UCSD-AML1 (cell line): ENCODE data around the gene HUWE1.

Source experiments
- DNase-seq: peaks from one replicate; lab custom pipeline; 2025; ENCODE audit not compliant: unreplicated experiment; lab: John Stamatoyannopoulos, UW

HUWE1 gene

DNA sequence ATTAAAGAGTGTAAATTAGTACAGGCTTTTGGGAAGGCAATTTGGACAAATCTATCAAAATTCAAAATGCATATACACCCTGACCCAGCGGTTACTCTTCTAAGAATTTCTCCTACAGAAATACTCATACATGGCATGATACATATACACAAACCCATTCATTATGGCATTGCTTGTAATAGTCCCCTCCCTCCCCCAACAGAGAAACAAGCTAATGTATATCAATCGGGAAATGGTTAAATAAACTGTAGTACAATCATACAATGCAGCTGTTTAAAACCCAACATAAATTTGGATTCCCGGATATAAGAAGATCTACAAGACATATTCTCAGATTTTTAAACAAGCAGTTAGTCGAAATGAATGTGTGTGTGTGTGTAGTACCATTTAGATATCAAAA, 808 bp downstream of the HUWE1 start:
- DNase-seq, result no peak

DNA sequence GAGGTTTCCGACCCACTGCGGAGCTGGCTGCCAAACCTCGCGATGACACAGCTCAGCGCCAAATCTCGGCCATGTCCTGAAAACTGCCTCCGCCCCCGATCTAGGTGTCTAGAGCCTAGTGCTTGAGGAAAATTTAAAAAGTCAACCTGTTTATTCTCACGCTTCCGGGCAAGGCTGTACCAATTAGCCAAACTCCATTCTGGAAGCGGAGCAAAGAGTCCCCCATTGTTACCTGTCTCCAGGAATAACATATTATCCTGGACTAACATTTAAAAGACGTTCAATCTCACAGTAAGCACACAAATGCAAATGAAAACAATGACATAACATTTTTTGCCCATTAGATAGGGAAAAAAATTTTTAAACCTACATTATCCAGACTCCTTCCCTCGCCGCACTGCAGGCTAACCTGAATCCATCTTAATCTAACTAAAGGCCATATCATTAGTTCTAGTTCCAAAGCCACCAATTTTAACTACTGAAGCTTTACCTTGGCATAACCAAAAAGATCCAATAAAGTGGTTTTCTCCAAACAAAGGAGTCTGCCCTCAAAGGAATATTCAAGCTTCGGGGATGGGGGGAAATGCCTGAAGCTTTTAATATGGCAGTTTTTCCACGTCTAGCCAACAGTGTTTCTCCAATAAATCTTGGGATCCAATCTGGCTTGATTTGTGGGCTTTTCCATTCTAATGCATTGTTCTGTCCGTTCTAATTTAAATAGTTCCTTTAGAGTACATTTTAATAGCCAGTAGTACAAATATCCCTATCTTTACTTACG, 1.9 kb downstream of the HUWE1 start:
- DNase-seq, result no peak

DNA sequence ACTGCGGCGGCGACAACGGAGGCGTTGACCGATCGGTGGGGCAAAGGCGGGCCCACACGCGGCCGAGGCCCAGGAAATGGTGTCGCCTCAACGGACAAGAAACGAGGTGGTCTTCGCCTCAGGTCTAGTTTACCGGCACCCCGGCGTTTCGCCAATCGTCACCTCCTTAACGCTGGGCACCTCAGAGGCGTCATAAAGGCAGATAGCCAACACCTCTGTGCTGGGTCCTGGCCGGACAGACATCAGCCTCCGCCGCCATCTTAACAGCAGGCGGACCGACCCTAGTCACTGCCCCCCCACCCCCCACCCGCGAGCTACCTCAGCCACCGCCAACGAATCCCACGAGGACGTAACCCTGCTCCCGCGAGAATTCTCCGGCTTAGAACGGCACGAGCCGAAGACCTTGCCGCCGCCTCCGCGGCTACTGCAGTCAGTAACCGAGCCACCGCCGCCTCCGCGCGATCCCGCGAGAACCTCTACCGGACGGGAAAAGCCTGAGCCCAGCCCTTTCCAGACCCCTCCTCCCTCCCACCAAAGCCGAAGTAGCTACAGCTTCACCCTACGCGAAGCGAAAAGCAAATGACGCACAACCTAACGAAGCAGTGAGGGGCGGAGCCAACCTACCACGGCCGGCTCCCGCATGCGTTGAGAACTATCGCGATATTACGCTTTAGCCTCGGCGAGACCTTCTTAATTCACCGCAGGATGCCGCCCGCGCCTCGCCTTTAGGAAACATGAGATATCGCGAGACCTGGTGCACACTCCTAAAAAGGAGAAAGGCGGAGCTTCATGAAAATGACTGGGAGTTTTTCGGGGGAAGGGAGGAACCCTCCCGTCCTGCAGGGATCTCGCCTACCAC, 2.7 kb downstream of the HUWE1 start:
- peak; percentile 92 for DNase-seq

DNA sequence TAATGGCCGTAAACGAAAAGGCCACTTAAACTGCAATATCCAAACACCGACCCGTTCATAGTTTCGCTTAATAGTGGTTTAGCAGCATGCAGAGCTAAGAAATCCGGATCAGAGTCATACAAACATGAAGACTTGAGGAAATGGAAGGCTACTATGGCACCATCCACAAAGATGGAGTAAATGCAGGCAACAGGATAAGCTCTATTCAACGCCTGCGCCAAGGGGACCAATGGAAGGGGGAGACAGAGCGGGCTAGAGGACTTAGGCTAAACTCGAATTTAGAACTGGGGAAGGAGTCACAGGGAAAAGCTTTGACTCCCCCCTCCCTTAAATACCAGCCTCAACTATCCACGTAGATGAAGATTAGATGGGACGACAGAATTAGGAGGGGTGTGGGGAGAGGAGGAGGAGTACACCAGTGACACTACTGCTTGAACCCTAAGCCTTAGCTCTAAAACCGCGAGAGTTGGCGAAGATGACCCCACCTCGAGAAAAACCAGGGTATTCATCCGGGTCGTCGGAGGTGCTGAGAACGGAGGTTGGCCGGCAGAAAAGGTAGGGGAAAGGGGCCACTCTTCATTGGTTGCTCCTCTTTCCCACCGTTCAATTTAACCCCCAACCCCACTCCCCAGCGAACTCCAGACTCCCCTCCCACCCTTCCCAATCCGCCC, 3.5 kb downstream of the HUWE1 start:
- DNase-seq, result peak; percentile 41

DNA sequence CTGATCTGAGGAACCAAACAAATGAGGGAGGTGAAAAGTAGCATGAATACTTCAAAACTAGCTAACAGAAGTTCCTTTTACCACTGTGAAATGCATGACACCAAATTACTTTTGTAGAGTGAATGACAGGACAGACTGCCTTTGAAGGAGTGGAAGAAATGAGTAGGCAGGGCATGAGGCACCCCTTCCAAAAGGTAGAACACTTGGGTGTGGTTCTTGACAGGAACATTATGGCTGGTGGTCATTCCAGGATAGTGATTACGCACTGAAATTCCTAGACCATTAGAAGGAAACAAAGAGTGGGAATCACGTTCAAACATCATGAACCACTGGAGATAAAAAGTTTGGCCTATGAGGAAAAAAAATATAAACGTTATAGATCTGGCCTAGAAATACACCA, 4.9 kb downstream of the HUWE1 start:
- no peak for DNase-seq

DNA sequence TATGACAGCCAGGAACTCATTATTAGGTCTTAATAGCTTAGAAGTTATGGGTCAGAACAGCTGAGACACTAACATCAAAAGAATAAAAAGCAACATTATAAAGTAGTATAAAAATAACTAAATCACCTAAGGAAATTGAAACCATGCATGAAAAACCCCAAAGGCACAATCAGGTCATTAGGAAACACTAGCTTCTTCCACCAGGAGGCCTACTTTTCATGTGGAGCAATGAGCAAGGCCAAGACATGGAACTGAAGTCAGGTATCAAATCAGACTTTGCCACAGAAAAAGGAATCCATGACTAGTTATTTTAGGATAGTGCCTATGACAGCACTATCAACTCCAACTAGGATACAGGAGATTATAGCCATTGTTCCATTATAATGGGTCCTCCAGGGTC, 7.9 kb downstream of the HUWE1 start:
- DNase-seq, result no peak

DNA sequence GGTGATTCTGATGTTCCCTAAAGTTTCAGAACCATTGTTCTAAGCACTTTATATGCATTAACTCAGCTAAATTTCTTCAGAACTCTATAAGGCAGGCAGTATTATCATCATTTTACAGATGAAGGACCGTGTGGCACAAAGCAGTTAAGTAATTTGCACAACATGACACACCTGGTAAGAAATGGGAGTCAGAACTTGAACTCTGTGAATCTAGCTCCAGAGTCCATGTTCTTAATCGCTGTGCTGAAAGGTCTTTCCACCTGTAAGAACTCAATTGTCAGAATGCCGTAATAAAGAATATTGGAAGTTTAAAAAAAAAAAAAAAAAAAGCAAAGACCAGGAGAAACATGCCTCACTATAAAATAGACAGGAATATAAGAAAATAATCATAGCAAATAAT, 9.2 kb downstream of the HUWE1 start:
- no peak for DNase-seq

DNA sequence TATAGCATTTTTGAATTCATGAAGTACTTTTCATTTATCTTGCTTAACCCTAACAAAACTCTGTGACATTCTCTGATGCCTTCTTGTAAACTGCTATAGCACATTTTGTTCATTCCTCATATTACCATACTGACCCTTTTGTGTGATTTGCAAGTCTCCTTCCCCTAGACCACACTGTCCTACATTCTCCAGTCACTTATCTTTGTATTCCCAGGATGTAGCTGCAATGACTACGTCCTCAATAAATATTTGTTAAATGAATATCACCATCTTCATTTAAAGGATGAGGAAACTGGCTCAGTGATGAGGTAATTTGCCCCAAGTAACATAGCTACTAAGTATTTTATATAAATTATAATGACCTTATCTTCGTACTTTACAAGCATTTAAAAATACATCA, 11.9 kb downstream of the HUWE1 start:
- DNase-seq, result no peak

DNA sequence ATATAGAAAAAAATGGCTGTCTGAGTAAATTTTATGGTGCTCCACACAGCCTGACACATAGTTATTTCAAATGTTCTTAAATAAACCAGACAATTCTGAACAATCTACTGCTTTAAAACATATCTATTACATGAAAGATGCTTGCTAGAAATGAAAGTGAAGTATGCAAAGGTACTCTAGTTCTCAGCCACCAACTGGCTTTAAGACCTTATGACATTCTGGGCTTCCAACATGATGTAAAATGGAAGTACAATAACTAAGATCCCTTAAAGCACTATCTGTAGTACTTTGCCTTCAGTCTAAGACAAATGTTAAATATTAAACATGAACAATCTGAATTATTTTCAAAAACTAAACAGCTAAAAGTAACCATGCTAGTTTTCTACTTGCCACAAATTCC, 17.3 kb downstream of the HUWE1 start:
- DNase-seq, result no peak

DNA sequence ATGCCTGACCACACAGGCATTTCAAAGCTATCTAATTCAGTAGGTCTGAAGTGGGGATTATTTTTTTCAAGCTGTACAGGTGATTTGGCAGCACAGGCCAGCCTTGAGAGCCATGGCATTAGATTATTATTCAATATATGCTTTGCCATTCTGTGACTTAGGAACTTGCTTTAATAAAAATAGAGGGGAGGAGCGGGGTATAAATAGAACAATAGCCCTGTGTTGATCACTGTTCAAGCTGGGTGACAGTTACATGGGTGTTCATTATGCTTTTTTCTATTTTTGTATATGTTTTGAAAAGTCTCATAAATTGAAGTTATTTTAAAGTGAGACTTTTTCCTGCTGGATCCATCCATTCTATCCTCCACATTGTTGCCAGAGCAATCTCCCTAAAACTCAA, 20.3 kb downstream of the HUWE1 start:
- DNase-seq, result no peak

DNA sequence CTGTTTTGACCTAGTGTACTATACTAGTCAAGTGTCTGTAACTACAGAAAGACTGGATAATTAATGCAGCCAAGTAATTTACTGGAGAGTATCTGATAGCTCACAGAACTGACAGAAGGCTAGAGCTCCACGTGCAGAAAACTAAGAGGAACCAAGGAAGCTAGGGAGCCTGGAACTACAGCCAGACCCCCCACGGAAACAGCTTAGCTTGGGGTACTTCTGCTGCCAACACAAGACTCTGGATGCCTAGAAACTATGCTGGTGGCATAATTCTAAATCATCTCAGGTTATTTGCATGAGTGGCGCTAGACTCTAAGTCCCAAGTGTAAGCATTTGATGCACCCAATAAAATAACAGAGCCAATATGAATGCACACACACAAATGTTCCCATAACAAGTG, 26.5 kb downstream of the HUWE1 start:
- no peak for DNase-seq

DNA sequence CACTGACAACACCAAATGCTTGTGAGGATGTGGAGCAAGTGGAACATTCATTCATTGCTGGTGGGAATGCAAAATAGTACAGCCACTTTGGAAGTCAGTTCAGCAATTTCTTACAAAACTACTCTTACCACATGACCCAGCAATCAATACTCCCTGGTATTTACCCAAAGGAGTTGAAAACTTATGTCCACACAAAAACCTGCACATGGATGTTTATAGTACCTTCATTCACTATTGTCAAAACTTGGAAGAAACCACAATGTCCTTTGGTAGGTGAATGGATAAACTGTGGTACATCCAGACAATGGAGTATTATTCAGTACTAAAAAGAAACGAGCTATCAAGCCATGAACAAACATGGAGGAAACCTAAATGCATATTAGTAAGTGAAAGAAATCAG, 27.5 kb downstream of the HUWE1 start:
- no peak for DNase-seq

DNA sequence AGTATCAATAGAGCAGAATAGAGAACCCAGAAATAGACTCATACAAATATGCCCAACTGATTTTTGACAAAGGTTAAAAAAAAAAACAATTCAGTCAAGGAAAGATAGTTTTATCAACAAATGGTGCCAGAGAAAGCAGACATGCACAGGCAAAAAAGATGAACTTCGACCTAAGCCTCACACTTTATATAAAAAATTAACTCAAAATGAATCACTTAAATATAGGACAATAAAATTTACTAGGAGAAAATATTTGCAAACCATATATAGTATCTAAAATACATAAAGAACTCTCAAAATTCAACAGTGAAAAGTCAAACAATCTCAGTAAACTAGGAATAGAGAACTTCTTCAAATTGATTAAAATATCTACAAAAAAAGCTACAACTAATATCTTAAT, 29.7 kb downstream of the HUWE1 start:
- no peak for DNase-seq

DNA sequence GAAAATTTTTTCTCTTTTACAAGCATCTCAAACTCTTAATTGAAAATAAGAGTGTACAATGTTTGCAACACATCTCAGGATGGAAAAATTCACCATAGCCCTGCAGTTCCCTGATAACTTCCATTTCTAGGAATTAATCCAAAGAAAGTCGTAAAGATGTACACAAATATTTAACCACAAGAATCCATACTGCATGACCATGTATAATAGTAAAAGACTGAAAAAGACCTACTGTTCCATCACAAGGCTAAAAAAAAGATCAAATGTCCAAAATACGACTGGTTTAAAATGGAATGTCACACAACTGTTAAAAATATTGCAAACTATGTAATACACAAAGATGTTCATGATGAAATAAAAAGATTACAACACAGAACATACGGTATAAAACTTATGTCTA, 32.1 kb downstream of the HUWE1 start:
- no peak for DNase-seq

DNA sequence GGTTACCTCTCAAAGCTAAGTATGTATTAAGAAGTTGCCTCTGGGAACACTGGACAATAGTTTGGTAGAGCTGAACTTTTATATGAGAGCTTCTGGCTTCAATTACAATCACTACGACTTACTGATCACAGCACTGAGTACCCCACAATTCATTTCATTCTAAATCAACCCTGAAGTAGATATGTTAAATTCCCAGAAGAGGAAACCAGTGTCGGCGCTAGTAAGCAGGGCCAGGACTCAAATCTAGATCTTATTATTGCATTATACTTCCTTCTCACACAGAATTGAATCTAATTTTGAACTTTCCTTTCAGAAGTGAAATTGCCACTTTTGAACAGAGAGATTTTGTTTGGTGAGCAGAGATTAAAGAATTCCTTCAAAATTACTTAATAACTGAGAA, 41.8 kb downstream of the HUWE1 start:
- no peak for DNase-seq

DNA sequence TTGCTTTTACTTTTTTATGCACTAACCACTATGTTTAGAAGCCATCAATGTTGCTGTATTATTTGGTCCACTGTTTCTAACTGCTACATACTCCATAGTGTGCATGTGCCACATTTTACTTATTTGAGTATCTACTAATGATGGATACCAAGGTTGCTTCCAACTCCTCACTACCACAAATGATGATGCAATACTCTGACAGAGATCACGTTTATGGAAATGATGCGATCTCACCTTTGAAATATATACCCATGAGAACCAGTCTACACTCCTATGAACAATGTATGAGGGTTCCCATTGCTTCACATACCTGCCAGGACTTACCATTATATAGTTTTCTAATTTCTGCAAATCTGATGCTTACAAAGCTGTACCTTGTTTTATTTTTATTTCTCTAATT, 44.2 kb downstream of the HUWE1 start:
- no peak for DNase-seq

DNA sequence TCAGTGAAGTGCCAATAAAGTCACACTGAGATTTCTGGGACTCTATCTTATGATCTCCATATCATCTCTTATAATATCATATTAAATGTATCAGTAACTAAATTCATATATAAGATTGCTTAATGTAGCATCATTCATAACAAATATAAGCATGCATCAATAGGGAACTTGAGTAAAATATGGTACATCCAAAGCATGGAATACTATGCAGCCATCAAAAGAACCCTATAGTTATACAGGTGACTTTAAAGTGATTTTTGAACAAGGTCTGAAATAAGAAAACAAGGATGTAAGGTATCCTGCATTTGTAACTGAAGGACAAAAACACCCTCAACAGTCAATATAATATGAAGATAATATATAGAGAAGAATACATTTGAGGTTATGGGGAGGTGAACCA, 47.3 kb downstream of the HUWE1 start:
- DNase-seq, result no peak

DNA sequence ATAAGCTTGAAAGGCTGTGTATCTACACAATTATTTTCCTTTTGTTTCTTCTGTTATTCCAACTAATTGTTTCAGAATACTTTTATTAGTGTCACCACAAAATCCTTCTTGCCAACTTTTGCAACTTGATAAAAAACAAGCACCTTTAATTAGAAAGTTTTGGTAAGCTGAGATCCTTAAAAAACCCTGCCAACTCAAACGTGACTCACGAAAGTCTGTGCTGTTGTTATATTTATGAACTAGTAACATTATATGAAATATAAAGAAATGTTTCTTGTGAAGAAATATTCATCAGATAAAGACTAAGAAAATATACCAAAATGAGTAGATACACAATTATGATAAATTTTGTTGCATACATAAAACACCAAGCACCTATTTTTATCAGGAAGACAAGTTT, 49.0 kb downstream of the HUWE1 start:
- DNase-seq, result no peak

DNA sequence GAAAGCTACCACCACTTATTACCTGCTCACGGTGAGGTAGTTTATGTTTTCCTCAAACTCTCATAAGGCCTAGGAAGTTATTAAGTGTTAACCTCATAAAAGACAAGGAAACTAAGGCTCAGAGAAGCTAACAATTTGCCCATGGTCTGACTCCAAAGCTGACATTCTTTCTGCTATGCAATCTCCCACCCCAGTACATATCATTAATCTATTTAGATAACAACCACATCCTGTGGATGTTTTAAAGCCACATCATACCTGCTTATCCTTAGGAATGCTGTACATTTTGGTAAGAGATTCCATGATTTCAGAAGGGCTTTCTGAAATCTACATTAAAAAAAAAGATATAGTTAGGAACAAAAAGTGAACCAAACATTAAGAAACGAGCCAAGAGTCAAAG, 55.4 kb downstream of the HUWE1 start:
- DNase-seq, result no peak

DNA sequence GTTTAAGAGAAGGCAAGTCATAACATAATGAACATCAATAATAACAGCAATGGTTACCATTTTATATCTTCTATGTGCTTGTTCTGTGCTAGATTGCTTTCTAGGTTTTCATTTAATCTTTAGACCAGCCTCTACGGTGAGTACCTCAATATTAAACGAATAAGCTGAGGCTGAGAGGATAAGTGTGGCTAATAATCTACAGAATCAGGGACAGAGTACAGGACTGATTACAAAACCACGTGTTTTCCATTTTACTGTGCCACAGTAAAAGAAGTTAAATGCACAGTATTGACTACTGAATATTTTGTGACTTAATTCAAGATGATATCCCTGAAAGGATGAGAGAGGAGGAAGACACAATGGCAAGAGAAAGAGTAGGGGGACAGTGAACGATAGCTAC, 56.3 kb downstream of the HUWE1 start:
- no peak for DNase-seq

DNA sequence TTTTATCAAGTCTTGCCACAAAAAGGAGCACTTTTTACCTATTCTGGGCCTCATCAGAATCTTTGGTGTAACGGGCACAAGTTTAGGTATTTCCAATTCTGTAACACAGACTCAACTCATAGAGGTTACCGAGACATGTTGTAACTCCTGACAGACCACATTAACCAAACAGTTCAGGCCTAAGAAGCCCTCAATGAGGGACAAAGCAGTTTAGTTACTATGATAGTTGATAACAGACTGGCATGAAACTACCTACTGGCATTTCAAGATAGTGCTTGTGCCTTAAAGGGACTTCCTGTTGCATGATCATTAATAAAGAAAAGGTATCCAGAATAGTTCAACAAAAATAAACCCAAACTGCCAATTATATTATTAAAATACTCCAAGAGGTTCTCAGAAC, 64.1 kb downstream of the HUWE1 start:
- DNase-seq, result no peak

DNA sequence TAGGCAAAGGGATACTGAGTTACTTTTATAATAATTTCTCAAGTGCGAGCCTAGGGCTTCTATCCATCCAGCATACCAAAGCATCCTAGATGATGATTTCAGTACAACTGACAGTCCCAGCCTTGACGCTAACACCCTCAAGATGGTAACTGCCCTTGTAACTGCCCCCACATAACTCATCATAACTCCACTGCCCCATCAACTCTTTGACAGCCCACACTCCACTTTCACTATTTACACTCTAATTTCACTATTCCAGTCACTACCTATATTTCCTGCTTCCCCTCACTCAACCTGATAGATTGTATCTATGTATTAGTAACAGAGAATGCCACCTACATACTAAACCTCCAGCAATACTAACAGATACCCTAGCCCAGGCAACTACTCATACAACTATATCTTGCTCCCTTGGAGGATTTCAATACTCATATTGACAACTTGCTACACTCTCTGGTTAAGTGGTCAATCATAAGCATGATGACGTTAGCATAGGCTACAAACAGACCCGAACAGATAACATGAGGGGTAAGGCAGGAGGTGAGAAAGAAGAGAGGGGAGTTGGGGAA, 65.0 kb downstream of the HUWE1 start:
- no peak for DNase-seq
